Measurements from ENCODE around the gene SQOR. TPM values are rescaled to one million over a fixed set of nuclear protein-coding genes. Genes with fewer than 3 reads are reported as not detected.

SQOR gene
- total RNA-seq, 1 donor from 2014 or later: 19.2 TPM

DNA sequence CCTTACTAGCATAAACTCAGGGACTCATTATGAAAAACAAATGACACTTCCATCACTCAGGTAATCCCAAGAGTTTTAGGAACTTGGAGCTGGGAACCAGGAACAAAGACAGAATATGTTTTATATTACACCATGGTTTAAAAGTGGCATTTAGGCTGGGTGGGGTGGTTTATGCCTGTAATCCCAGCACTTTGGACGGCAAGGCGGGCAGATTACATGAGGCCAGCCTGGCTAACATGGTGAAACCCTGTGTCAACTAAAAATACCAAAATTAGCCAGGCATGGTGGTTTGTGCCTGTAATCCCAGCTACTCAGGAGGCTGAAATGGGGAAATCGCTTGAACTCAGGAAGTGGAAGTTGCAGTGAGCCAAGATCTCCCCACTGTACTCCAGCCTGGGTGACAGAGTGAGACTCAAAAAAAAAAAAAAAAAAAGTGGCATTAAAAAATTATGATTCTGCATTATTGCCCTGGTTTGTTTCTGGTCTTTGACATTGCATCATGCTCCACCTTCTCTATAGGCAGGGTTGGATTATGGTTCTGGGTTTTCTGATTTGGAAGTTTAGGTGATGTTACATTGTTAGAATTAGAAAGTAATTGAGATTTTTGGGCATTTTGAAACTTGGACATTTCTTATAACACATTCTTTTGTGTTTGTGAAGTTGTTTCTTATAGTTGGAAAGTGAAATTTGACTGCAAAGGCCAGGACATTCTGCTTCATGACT is 19.0 kb downstream of the SQOR start:
- intact Hi-C loops (cut with micrococcal nuclease): no loop called here
- ATAC-seq (peak; percentile 45), DNase-seq (no peak)

DNA sequence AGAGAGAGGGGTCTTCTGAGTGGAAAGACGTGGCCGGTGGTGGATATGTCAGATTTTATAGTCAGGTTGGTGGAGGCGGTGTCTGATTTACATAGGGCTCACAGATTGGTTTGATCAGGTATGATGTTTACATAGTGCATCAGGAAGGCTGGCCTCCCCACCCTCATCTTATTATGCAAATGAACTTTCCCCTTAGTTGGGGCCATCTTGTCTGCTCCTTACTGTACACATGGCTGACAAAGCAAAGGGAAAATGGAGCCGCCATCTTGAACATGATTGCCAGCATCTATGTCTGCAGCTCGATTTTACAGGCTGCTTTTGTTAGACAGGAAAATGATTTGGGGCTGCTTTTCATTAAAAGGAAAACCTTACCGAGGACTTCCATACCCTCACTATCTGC is 19.9 kb downstream of the SQOR start:
- no peak for DNase-seq
- intact Hi-C loops (cut with micrococcal nuclease): no loop called here
- no peak for ATAC-seq

DNA sequence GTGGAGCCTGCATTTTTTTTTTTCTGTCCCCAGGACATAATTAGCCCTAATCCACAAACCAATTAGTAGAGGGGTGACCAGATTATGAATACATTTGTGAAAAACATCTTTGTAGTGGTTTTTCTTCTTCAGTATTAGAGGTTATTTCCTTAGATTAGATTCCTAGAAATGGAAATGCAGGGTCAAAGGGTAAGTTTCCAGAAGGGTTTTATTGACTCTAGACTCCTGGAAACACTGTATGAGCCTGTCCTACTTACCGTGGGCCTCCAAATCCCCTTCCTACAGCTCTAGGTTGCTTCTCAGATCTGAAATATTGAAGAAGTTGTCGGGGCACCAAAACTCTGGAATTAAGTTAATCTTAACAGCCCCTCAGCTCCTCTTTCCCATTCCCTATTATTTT is 22.4 kb downstream of the SQOR start:
- intact Hi-C loops (cut with micrococcal nuclease): no loop called here
- DNase-seq (no peak), ATAC-seq (no peak)

DNA sequence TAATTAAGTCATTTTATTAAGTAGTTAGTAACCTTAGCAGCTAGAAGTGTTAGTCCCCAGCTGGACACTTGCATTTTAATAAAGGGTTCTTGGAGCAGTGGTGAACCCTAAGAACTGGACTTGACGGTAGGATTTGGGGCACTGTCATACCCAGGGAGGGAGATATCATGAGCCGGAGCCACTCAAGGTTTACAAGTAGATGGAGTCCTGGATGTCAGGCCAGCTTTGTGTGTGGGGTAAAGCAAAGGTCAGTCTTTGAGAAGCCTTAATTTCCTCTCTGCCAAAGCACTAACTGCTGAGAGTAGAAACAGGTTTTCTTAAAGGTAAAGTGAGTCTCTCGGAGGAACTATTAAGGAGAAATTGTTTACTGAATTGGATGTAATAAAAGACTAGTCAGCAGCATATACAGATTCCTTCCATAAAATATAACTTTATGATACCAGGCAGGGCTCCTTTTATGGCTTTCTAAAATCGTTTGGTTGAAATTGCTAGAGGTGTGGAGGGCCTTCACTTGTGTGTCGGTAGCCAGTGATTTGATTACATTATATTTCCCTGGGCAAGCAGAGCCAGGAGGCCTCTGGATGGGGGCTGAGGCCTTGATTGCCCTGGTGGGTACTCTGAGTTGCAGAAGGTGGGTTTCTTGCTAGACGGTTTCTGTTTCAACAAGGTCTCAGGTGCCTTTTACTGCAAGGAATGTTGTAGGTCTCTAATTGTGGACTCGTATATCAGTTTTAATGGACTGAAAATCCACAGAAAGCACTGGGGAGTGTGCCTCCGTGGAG is 23.1 kb downstream of the SQOR start:
- ATAC-seq (no peak), DNase-seq (no peak)
- intact Hi-C loops (cut with micrococcal nuclease): no loop called here

DNA sequence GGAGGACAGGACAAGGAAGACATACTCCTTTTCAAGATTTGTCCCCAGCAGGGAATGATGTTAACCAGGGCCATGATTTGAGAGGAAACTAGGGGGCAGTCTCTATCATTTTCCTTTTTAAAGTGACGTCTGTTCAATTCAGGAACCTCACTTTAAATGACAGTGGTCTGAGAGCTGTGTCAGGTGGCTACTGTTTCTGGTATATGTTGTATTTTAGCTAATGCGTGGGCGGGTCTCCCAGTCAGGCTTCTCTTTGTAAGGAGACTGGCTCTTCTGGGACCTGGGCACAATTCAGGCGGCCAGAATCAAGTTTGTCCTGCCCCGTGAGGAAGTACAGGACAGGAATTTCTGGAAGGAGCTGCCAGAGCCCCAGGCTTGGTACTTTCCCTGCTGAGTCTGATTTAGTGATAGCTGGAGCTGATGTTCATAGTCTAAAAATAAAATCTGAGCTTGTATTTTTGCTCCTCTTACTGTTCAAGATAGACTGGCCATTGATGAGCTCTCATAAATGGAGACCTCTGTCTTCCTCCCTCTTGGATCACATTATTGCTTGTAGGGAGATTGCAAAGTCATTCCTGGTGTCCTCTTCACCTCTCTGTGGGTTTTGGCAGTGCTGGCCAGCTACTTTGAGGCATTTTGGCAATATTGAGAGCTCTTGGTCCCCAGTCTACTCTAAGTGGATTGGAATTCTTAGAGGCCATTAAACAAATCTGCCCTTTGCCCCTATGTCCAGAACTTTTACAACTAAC is 25.6 kb downstream of the SQOR start:
- ATAC-seq: peak; percentile 54
- intact Hi-C loops (cut with micrococcal nuclease): no loop called here
- DNase-seq: no peak

DNA sequence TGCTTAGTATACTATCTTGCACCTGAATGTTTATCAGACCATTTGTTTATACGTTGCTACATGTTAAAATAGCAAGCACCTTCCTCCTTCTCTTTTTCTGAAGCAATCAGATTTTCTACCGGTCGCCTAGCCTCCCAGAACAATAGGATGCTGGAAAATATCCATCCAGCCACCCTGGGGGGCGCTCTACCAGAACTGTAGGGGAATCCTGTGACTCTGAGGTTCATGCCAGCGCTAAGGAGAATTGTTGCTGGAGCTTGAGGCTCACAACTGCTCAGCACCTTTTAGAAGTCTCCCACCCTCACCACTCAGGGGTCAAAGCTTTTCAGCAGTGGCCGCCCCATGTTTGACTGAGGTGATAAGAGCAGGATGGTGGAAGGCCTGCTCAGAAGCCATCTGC is 27.5 kb downstream of the SQOR start:
- ATAC-seq: no peak
- intact Hi-C loops (cut with micrococcal nuclease): no loop called here

GRCh38 chr15:45664451-45664850 is 29.6 kb downstream of the SQOR start:
- DNase-seq (no peak), ATAC-seq (no peak)
- intact Hi-C loops (cut with micrococcal nuclease): no loop called here

More for the DNA sequence above, 27.5 kb downstream of the SQOR start:
- no peak for DNase-seq

DNA sequence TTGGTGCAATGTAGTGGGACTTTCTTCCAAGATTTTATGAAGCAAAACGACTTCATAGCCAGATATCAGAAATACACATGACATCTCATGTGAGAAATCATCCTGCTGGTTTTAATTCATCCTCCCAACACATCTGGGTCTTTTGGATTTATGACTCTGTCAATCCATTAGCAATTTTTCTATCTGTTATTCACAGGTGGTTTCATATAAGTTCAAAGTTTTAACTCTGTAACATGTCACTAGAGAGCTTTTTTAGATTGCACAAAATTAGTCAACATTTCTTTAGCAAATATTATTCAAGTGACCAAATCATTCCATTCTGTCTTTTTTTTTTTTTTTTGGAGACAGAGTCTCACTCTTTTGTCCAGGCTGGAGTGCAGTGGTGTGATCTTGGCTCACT is 30.4 kb downstream of the SQOR start:
- intact Hi-C loops (cut with micrococcal nuclease): no loop called here
- DNase-seq (no peak), ATAC-seq (no peak)

DNA sequence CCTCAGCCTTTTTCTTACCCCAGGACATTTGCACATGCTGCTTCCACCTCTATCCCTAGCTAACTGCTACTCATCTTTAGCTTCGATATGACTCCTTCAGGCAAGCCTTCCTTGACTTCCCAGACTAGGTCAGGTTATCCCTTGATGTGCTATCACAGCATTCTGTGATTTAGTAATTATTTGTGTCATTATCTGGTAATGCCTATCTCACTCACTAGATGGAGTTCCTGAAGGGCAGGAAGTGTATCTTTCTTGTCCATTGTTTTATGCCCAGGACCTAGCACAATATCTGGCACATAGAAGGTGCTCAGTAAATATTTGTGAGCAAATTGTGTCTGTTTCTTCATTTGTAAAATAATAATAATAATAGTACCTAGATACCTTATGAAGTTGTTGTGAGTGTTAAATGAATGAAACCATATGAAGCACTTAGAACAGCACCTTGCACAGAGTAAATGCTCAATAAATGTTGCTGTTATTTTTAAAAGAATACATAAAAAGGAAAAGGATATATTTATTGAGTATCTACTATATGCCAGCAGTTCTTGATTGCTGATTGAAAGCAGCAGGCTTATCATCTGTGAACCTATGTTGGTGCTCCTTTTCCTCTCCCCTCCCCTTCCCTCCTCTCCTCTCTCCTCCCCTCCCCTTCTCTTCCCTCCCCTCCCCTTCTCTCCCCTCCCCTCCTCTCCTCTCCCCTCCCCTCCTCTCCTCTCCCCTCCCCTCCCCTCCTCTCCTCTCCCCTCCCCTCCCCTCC is 31.5 kb downstream of the SQOR start:
- DNase-seq (no peak), ATAC-seq (no peak)
- intact Hi-C loops (cut with micrococcal nuclease): no loop called here

- DNase-seq (no peak), ATAC-seq (no peak)
- intact Hi-C loops (cut with micrococcal nuclease): no loop called here
Measured at GRCh38 chr15:45667002-45667401, 32.2 kb downstream of the SQOR start.

- ATAC-seq (no peak), DNase-seq (no peak)
- intact Hi-C loops (cut with micrococcal nuclease): no loop called here
Measured at GRCh38 chr15:45668386-45668785, 33.6 kb downstream of the SQOR start.

DNA sequence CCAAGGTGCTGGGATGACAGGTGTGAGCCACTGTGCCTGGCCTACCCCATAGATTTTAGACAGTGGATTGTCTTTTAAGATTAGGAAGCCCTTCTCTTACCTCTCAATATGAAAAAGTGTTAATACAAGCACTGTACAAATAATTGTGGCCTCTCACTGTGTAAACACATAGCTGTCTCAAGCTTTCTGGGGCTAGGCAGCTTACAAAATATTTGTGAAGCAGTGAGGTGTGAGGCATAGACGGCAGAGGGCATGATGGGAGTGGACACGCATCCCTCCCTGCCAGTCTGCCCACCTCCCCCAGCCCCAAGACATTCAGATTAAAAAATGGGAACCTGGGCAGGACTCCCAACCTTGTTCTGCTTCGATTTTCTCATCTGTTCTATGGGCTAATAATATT is 34.6 kb downstream of the SQOR start:
- intact Hi-C loops (cut with micrococcal nuclease): no loop called here
- no peak for ATAC-seq
- DNase-seq: no peak

GRCh38 chr15:45670091-45670490 is 35.3 kb downstream of the SQOR start:
- intact Hi-C loops (cut with micrococcal nuclease): no loop called here
- ATAC-seq (no peak), DNase-seq (no peak)

GRCh38 chr15:45670511-45670910 is 35.7 kb downstream of the SQOR start:
- intact Hi-C loops (cut with micrococcal nuclease): no loop called here
- ATAC-seq: no peak
- no peak for DNase-seq

GRCh38 chr15:45674677-45675076 is 39.8 kb downstream of the SQOR start:
- intact Hi-C loops (cut with micrococcal nuclease): no loop called here
- ATAC-seq (no peak), DNase-seq (no peak)

DNA sequence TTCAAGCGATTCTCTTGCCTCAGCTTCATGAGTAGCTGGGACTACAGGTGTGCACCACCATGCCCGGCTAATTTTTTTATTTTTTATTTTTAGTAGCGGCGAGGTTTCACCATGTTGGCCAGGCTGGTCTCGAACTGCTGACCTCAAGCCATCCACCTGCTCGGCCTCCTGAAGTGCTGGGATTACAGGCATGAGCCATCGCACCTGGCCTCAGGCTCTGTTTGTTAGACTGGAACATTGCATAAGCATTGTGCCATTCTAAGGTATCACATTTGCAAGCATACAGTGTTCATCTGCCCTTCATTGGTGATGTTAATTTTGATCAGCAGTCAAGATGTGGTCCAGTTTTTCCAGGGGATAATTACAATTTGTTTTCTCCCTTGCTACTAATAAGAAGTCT is 43.0 kb downstream of the SQOR start:
- DNase-seq (no peak), ATAC-seq (no peak)
- intact Hi-C loops (cut with micrococcal nuclease): no loop called here

GRCh38 chr15:45678459-45679178 is 43.8 kb downstream of the SQOR start:
- intact Hi-C loops (cut with micrococcal nuclease): no loop called here
- ATAC-seq: no peak

DNA sequence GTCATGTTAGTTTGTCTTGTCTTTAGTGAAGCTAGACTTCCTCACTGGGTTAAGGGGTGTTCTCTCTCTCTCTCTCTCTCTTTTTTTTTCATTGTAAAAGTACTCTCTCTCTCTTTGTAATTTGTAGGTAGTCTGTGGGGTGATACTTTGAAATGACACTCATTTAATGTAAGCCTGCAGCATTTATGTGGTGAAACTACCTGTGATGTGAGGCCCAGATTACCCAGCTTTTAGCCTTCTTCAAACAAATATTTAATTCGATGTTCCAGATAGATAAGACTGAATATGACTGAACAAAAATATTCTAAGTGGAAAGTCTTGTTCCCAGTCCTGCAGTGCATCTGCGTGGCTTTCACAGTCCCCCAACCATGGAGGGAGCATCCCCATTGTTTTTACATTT is 49.7 kb downstream of the SQOR start:
- no peak for ATAC-seq
- intact Hi-C loops (cut with micrococcal nuclease): no loop called here
- DNase-seq: no peak

More at GRCh38 chr15:45678459-45679178, 43.8 kb downstream of the SQOR start:
- no peak for DNase-seq

DNA sequence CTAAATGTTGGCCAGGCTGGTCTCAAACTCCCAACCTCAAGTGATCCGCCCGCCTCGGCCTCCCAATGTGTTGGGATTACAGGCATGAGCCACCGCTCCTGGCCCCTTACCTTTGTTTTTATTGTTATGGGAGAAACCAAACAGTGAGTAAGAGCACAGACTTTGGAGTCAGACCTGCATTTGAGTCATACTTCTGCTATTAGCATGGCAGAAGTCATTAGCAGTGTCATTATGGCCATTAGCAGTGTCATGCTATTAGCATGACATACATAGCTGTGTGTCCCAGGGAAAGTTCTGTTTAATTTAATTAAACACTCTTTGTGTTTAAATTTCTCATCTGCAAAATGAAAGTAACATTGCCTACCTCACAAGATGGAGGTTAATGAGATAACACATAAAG is 54.8 kb downstream of the SQOR start:
- intact Hi-C loops (cut with micrococcal nuclease): no loop called here
- DNase-seq (no peak), ATAC-seq (no peak)

All from left ventricle myocardium superior (tissue), 1 donor.